GM18907 (cell line): ENCODE measurements around the gene MSMP.

Source experiments
- ATAC-seq: cut with Tn5 transposase; IDR thresholded peaks from one replicate; pipeline ENCODE4 v1.9.1; 2021; ENCODE audit warnings: mild to moderate bottlenecking, moderate library complexity; ENCODE audit not compliant: unreplicated experiment

The MSMP gene, protein sequence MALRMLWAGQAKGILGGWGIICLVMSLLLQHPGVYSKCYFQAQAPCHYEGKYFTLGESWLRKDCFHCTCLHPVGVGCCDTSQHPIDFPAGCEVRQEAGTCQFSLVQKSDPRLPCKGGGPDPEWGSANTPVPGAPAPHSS

DNA sequence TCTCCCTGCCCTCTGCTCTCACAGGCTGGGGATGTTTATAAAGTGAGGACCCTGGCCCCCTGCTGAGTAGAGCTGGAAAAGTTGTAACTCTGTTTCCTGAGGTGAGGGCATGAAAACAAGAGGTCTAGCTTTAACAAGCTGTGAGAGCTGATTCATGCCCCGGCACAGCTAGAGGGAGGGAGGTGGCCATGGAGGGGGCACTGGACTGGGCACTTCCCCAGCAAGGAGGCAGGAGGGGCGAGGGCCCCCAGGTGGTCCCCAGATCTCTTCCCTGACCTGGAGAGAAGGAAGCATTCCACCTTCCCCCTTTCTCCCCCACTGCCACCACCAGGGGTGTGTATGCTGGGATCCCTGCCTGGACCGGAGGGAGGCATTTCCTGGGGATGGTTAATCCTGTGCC, at the start of gene MSMP:
Gene MSMP, minus strand, starts transcription at position 13 of the 400 bp plus-strand sequence. CDS start 147 bp downstream, outside the sequence.
- ATAC-seq: no peak

DNA sequence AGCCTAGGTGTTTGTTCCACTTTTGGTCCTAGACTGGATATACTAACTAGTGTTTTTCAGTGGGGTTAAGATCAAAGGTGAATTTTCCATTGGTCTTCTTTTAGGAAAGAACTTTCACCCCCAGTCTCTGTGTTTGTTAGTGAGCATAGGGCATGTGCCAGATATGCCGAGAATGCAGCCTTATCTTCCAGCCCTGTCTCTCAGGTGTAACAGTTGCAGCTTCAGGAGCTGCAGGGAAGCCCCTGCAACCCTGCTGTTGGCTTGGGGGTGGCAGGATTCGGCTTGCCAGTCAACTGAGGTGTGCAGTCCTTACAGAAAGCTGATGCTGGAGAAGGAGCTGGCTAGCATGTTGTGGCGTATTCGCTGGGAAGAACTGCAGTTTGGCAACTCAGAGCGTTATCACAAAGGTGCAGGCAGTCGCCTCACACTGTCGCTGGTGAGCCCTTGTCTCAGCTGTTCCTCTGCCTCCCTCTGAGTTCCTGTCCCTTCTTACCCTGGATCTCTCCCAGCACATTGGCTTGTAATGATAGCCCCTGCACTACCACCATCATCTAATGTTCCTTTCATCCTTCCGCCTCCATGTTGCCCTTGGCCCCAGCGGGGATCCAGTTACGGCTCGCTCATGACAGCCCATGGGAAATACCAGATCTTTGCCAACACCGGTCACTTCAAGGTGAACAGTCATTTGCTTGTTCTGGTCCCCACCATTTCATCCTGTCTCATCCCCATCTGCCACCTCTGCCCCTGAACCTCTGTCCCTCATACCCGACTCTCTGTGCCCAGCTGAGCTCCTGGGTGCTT, 47.5 kb upstream of the MSMP start:
- ATAC-seq: no peak

DNA sequence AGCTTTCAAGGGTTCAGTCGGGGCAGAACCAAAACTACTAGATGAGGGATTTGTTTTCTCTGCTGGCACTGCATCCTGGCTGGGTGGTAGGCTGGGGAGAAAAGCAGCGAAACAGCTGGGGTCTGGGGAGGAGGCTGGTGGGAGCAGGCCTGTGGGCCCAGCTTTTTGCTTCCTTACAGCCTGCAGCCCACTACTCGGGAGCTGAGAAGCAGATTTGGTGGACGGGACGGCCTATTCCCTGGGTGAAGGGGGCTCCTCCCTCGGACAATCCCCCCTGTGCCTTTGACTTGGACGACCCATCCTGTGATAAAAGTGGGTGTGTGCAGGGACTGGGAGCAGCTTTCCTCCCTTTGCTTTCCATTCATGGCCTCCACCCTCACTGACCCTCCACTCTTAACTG, 46.5 kb upstream of the MSMP start:
- no peak for ATAC-seq

DNA sequence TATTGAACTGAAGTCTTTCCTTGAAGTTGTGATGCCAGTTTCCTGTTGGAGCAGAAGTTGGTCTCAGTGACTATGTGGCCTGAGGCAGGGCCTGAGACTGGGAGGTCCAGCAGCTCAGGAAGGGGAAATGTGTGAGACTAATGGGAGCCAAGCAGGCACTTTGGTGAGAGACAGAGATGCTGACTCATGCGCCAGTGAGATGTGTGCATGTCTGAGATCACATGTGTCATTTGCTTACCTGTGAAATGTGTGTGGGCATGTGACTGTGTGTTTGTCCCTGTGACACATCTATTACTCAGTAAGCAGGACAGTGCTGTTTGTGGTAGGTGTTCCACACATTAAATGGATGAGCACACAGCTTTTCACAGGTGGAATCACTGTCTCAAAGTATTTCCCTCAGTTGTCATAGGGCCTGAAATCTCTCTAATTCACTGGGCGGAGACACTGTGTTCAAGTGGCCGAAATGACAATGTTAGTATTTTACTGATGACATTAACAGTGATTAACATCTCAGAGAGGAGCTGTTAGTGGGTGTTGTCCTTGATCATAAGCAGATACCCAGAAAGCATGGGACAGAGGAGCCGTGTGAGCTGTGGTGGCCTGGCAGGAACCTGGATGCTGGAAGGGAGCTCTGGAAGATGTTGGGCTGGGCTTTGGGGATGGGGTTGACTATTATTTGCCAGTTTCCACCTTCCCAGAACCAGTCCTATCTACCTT, 44.7 kb upstream of the MSMP start:
- ATAC-seq: no peak

DNA sequence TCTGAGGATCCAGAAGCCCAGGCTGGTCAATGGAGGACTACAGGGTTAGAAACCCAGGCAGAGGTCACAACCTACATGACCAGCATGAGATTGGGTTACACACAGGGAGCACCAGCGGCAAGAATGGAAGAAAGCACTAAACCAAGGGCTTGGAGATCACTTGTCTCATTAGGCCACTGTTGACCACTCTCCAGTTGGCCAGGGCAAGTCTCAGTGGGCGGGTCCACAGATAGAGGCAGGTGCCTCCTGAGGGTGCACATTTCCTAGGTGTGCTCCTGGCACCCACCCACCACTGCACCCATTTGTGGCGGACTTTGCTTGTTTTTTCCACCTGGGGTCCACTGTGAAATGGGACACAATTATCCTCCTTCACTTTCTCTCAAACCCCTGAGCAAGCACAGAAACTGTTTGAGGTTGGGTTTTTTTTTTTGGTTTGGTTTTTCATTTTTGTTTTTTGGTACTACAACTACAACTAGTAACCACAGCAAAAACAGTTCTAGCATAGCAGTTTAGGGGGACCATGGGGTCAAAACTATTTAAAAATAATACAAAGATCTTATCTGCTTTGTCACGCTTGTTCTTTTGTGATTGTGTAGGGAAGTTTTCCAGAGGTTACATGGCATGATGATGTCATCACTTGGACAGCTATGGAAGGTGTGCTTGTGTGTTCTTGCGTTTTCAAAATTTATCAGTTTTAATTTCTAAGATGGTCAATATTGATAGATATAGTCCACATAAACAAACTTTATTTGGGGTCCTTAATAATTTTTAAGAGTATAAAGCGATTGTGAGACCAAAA, 43.4 kb upstream of the MSMP start:
- ATAC-seq: no peak

DNA sequence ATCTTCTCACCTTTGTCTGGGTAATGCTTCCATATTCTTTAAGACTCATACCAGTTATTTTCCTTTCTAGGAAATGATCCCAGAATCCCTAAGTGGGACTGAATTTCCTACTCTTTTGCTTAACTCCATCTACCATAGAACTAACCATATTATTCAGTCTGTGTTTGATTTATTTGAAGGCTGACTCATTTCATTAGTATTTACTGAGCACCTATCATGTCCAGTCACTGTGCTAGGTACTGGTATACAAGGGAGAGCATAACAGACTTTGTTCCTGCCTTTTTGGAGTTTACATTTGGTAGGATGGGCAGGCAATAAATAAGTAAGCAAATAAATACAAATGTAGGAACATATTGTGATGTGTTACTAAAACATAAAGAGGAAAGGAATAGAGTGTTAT, 41.6 kb upstream of the MSMP start:
- ATAC-seq: no peak

DNA sequence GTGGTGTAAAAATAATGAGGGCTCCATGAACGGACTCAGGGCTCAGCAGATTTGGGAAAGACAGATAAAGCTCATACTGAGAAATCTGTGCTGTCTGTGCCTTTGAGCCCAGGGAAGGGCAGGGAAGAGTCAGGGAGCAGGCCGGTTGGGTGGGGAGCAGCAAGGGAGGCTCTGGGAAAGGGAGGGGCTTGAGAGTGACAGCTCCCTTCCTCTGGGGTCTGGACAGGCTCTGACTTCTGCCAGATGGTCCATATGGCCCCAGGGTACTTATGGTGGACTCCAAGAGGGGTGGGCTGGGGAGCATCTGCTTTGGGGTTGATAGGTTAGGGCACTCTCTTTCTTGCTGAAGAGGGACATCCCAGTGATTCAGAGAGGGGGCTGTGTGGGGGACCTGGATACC, 39.4 kb upstream of the MSMP start:
- no peak for ATAC-seq

DNA sequence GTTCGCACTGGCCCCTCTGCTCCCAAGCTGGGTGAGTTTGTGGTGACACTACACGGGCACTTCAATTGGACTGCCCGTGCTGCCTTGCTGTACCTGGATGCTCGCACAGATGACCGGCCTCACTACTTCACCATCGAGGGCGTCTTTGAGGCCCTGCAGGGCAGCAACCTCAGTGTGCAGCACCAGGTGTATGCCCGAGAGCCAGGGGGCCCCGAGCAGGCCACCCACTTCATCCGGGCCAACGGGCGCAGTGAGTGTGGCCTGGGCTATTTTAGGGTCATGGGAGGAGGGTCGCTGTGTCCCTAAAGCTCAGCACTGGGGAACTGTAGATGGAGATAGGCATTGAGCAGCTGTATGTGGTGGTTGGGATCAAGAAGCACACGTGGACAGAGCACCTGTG, 38.8 kb upstream of the MSMP start:
- ATAC-seq: no peak

DNA sequence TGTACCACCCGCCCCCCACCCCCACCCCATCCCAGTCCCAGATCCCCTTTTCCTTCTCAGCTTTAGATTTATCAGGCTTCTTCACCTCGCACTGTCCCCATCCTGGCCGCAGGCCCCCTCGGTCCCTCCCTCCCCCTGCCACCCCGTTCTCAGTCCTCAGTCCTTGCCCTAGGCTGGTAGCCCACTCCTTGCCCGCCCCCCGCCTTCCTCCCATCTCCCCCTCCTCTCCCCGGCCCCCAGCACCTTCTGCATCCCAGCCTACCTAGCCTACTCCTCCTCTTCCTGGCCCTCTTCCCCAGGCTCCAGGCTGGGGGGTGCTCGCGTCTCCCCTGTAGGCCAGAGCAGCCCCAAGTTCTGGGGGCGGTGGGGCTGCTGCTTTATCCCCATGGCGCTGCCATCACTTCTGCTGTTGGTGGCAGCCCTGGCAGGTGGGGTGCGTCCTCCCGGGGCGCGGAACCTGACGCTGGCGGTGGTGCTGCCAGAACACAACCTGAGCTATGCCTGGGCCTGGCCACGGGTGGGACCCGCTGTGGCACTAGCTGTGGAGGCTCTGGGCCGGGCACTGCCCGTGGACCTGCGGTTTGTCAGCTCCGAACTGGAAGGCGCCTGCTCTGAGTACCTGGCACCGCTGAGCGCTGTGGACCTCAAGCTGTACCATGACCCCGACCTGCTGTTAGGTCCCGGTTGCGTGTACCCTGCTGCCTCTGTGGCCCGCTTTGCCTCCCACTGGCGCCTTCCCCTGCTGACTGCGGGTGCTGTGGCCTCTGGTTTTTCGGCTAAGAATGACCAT, 38.1 kb upstream of the MSMP start:
- ATAC-seq: no peak

DNA sequence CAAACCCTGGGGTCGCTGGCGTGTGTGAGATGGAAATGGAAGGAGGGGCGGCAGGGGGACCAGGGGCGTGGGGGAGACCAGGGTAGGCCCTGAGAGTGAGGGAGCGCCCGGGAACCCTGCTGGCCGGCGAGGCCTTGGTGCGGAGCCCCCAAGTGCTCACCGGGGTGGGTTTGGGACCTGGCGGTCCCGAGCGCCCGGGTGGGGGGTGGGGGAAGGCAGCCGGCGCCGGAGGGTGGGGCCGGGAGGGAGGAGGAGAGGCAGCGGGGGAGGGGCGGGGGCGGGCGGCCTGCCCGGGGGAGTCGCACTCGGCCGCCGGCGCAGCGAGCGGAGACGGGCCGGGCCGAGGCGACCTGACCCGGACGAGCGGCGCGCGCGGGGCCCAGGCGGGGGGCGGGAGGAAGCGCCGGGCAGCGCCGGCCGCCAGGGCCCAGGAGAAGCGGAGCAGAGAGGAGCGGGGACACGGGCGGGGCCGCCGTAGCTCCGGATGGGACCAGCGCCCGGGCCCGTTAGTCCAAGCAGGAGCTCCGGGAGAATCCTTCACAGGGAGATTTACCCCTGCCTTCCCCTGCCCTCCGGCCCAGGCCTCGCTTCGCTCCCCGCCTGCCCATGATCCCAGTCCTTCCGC, 37.3 kb upstream of the MSMP start, which contains the start of gene NPR2:
Gene NPR2, plus strand, starts transcription at position 295 of the 625 bp plus-strand sequence. CDS start 818 bp downstream, outside the sequence.
- no peak for ATAC-seq

DNA sequence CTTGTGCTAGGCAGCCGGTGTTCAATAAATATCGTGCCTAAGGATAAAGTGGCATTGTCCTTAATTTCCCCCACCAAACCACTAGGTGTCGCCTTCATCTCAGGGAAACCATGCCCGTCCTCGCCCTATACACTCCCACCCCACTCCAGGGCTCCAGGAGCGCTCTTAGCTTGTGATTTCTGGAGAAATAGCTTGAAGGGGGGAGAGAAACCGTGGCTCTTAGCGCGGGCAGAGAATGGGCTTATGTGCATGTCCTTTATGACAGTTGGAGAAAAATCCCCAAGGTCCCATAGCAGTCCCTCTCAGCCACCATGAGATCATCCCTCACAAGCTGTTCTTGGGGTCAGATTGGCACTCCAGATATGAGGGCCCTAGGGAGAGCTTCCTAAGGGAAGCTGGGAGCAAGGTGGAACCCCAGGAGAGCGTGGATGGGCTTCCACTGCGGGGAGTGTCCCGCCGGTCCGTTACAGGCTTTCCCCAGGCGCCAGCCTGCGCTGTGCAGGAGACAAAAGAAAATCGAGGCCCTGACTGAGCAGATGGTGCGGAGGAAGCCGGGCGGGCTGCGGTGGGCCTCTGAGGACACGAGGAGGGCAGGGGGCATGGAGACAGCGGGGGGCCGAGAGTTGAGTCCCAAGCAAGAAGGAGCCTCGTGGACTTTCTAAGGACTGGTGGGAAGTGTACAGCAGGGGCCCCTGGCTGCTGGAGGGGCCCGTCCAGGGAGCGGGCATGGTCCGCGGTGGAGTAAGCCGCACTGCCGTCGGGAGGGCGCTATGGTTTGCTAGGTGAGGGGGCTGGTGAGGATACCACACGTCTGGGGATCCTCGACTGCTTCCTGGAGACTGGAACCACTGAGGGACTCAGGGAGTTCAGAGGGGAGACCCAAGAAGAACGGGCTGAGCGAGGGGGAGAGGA, 36.6 kb upstream of the MSMP start:
- ATAC-seq: peak; percentile 61

DNA sequence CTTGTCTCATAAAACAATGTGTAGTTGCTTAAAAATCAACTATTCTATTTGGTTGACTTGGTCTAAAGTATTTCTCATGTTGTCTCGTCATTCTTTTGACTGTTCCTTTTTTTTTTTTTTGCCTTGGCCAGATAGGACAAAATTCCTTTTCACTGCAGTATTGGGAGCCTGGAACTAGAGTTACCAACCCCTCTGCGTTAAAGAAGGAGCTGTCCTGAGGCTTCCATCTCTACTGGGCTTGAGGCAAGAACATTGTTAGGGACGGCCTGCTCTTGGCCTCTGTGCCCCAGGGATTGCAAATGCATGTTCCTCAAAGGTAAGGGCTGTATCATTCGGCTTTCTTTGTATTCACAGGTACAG, 35.9 kb upstream of the MSMP start:
- ATAC-seq: no peak

DNA sequence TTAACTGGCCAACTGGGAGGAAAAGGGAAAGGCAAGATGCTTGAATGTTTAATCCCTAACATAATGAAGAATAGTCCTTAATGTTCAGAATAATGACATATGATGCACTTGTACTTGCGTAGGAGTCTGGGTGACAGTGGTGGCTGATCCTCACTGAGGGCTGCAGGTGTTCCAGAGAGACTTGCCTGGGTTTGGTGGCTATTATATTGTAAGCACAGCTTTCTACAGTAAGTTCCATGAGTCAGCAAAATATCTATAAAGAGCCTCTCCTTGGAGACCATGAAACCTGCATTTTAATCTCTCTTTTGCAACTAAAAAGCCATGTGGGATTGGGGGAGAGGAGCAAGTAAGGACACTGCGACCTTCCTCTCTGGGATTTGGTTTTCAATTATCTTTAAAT, 35.5 kb upstream of the MSMP start:
- ATAC-seq: no peak

DNA sequence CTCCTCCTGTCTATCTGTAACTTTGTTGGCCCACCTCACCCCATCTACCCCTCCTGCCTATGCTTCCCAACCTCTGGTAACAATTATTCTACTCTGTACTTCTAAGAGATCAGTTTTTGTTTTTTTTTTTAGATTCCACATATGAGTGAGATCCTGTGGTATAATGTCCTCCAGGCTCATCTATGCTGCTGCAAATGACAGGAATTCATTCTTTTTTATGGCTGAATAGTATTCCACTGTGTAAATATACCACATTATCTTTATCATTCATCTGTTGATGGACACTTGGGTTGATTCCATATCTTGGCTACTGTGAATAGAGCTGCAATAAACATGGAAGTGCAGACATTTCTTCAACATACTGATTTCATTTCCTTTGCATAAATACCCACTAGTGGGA, 29.3 kb upstream of the MSMP start:
- ATAC-seq: no peak

DNA sequence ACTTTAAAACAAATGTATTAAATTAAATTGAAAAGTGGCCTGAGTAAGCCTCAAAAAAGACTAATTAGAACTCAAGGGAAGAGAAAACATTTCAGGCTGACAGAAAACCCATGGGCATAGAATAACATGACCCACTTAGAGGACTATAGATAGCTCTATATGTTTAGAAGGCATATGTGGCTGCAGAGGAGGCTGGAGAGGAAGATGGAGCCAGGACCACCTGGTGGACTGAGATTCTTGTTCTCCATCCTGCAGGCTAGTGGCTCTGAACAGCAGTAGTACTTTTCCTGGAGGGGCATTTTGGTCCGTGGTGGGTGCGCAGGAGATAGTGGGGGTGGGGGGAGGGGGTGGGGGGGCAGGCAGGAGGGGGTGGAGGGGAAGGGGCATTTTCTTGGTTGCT, 27.0 kb upstream of the MSMP start:
- no peak for ATAC-seq

DNA sequence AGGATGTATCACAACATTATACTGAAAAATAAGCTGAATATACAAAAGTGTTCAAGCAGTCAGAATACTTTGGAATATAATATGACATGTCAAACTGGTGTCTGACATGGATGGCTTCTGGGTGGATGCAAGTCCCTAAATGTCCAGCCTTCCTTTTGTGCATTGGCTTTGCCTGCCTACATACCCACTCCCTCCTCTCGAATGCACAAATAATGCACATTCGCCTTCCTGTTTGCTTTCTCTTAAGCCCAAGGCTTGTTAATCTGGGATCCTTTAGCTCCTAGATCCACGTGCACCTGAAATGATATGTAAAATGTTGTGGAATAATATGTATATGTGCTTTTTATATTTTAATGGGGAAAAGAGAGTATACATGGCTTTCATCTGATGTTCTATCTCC, 24.4 kb upstream of the MSMP start:
- ATAC-seq: no peak

DNA sequence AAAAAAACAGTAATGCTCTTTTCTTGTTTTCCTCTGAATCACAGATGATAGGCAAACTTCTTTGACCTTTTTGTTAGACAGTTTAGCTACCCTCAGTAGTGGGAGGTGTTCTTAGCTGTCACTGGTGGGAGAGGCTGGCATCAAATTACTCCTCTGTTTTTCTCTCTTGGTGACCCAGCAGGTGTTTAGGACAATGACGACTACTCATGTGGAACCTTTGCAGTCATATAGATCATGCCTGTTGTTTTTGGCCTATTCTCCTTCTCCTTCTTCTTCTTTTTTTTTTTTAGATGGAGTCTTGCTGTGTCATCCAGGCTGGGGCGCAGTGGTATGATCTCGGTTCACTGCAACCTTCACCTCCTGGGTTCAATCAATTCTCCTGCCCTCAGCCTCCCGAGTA, 21.9 kb upstream of the MSMP start:
- no peak for ATAC-seq

DNA sequence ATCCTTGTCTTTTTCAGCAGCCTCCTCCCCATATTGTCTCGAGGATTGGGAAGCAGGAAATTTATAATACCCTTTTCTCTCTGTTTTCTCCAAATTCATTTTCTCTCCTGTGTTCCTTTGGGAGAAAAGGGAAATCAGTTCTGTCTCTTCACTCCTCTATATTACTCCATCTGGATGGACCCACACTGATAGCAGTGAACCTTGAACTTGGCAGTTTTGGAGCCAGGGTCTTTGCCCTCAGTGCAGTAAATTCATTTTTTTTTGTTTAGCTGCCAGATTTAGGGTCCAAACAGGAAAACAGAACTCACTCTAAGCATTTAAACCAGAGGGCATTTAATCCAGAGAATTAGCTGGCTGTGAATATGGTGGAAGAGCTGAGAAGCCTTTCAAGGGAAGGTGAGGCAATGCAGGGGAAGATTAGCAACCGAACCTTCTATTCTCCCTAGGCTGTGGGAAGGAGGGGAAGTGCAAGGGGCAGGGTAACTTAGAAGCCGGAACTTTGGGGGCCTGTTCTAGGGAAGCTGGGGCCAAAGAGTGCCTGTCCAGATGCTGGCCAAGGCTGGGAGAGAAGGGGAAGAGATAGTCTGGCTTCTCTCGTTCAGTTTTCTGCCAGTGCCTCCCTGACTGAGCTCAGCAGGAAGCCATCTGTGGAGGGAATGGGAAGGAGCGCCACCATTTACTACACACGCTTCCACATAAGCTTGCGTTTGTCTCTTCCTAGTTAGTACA, 21.0 kb upstream of the MSMP start:
- ATAC-seq: no peak
